GM18502 (cell line): ENCODE measurements around the gene STKLD1.

Experiments used
- ATAC-seq: cut with Tn5 transposase; IDR thresholded peaks from one replicate; pipeline ENCODE4 v1.9.1; 2021; ENCODE audit warnings: mild to moderate bottlenecking; ENCODE audit not compliant: unreplicated experiment, poor library complexity

The STKLD1 gene

DNA sequence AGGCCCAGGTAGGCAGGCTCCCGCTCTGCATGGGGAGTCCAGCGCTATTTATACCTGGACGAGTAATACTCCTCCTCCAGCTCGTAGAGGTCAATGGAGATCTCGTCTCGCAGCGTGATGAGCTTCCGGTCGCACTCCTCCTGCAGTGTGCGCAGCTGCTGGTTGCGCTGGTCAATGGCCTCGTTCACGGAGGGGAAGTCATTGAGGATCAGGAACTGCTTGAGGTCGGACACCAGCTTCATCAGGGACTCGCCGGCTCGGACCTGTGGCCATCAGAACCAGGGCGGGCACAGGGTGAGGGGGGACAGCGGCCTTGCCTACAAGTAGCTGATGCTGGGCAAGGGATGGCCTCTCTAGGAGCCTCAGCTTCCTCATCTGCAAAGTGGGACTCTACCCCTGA lies 32.1 kb upstream of the STKLD1 start:
- ATAC-seq = no peak

DNA sequence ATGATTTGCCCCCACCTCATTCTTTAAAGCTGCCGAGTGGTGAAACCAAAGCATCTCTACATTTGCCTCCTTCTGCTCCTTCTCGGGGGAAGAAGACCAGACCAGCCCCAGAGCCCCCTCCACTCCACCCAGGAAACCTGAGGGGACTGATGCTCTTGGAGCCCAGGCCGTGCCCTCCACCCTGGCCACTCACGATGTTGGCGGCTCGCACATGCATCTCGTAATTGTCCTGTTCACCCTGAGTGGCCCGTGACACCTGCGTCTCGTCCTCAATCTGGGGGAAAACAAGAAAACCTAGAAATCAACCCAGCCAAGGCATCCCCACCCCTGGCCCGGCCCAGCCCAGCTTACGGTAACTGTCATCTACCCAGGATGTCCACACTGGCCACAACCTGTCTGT lies 31.2 kb upstream of the STKLD1 start:
- no peak for ATAC-seq

DNA sequence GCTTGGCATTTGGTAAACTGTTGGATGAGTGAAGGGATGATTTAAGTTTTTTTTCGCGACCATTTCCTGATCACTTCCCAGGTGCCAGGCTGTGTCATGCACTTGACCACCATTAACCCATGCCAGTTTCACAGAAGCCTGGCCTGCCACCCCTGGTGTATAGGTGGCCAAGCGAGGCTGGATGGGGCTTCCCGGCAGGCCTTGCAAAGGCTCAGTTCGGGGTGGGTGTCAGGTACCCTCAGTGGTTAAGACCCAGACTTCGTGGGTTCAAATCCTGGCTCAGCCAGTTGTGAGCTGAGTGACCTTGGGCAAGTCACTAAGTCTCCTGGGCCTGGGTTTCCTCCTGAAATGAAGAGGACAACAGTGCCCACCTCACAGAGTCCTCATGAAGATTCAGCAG lies 30.6 kb upstream of the STKLD1 start:
- ATAC-seq = no peak

DNA sequence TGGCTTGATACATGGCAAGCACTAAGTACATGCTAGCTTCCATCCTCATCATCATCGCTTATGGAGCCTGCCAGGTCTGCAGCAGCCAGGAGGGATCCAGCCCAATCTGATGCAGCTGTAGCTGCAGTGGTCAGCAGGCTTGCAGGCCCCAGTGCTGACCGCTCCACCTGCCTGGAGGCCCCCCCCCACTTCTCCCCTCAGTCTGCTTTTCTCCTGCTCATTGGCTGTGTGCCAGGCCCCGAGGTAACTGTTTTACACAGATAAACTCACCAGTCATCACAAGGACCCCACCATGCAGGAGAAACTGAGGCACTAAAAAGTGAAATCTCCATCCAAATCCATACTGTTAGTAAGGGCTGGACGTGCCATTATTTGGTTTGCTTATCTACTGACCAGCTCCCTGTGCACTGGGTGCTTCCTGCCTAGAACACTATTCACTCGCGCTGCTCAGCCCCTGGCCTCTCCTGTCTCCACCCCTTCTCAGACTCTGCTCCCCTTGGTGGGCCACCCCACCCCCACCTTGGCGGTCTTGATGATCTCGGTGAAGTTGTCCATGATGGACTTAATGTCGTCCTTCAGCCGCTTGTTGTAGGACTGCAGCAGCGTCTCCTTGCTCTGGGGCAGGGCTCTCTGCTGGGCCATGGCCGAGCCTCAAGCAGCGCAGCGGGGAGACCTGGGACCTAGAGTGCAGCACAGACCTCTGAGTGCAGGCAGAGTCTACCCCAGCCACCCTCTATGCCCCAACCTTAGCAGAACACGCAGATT lies 30.0 kb upstream of the STKLD1 start:
- ATAC-seq = no peak

DNA sequence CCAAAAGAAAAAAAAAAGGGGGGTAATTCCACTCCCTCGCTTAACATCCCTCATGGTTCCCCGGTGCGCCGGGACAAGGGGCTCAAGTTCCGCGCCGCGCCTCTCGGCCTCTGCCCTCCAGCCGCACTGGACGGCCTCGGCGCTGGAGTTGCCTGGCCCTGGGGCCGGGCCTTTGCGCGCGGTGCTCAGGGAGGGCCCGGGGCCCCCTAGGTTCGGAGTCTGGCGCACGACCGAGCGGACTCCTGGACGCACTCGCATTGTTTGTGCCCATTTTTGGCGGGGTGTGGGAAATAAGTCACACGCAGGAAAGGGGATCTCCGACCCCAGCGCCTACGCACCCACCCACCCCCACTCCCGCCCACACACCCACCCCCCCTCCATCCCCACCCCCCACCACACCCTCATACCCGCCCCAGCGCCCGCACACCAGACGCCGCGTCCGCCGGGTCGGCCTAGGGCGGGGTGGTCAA lies 28.6 kb upstream of the STKLD1 start:
- peak; percentile 39 for ATAC-seq

DNA sequence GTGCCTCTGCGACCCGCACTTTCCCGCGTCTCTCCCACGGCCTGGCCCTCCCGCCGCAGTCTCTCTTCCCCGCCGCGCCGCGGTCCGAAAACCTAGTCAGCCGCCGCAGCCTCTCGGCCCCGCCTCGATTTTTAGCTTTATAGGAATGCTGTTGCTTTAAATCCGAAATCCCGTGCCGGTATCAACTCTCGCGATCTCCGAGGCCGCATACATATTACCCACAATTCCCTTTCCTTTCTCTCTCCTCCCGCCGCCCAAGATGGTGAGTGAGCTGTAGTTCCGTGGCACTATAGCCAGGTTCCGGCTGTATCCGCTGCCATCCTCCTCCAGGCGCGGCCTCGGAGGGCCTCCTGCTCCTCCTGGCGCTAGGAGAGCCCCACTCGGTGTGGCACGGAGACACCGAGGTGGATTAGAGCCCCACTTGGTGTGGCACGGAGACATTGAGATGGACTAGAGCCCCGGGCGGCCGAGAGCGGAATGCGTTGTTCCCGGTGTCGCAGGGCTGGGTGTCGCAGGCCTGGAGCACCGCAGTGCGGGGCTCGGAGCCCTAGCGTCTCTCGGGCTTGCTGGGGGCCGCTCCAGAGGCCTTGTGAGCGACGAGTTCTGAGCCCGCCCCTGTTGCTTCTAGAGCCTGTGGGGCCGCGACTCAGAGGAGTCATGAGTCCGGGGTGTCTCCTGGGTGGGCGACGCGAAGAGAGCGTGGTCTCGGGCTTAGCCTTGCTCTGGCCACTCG lies 28.0 kb upstream of the STKLD1 start, which contains the start of the genes MED22 and RPL7A:
MED22 (minus strand) TSS at position 147 of the 733 bp plus-strand sequence. CDS start 1,469 bp downstream, outside the sequence.
RPL7A (plus strand) TSS at position 234 of the 733 bp plus-strand sequence; CDS start at position 260, 26 bp downstream.
- peak; percentile 73 for ATAC-seq

DNA sequence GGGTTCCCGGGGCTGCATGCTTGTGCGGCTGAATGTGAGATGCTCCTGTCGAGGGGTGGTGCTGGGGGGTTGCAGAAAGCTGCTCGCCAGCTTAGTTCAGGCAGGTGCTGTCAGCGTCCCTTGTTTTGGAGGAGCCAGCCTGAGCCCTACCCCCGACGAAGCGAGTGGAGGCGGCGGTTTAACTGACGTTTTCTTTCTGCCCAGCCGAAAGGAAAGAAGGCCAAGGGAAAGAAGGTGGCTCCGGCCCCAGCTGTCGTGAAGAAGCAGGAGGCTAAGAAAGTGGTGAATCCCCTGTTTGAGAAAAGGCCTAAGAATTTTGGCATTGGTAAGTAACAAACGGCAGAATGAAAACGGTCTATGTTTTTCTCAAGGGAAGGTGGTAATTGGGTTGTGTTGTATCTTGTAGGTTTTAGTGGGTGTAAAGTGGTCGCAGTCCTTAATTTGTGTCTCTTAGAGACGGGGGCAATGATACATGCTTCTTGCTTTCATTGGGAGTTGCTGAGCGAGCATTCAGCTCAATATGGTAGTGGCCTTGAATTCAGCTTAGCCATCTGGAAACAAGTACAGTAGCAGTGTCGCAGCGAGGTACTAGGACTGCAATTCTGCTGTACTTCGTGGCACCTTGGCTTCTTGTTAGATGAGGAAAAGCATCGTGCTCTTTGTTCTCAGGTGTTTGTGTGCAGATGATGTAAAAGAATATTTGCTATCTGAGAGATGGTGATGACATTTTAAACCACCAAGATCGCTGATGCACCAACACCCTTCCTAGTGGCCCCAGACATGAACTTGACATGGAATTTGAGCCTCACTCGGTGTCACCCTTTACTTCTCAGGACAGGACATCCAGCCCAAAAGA lies 27.2 kb upstream of the STKLD1 start:
- no peak for ATAC-seq

DNA sequence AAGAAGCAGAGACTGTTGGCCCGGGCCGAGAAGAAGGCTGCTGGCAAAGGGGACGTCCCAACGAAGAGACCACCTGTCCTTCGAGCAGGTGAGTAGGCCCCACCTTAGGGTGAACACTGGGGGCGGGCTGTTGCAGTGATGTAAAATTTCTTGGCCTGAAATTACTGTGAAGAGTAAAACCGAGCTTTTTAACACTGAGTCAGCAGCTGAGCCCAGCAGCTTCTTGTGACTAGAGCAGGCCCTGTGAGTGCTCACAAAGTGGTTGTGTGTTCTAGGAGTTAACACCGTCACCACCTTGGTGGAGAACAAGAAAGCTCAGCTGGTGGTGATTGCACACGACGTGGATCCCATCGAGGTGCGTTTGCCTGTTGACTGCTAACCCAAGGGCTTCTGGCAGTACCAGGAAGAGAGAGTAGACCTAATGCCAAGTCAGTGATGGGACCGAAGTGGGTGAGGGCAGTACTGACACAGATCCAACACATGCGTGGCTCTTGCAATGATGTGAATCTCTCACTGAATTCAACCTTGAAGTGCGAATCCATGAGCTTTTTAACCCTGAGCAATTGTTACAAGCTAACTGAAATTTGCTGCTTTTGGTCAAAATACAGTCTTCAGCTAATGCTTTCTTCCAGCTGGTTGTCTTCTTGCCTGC lies 26.1 kb upstream of the STKLD1 start:
- no peak for ATAC-seq

DNA sequence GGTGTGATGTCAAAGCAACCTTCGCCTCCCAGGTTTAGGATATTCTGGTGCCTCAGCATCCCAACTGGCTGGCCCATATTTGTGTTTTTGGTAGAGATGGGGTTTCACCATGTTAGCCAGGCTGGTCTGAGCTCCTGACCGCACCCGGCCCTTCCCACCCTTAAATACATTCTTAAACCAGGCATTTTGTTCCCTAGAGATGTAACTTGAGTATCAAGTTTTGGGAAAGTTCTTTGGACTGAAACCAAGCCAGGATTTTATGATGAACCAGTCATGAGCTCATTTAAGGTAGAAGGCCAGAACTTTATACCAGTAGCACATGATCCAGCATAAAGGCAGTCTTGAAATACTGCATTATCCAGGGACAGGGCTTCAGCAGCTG lies 24.6 kb upstream of the STKLD1 start:
- no peak for ATAC-seq

DNA sequence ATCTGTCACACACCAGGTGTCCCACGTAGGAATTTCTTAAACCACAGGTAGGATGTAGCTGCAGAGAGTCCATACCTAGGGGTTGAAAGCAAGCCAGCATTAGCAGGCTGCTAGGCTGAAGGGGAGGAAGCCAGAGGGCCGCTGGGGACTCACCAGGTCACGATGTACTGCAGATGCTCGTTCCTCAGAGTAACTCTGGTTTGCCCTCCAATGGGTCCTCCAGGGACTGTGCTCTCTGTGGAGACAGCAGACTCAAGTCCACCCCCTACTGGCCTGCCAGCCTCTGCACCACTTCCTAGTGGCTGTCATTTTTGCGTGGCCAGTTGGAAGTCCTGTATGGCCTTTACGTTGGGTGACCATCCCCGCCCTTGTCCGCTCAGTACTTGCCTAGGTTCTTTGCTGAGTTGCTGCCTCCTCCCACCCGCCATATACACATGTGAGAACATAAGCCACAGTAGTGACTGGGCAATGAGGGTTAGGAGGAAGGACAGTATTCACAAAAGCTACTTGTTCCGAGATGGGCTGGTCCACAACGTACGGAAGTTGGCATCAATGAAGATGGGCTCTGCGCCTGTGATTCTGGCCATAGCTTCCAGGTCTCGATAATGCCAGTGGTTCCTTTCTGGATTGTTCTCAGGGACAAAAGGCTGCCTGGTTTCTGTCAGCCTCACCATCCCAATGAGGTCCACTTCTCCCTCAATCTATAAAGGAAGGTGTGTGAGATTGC lies 24.1 kb upstream of the STKLD1 start:
- no peak for ATAC-seq

DNA sequence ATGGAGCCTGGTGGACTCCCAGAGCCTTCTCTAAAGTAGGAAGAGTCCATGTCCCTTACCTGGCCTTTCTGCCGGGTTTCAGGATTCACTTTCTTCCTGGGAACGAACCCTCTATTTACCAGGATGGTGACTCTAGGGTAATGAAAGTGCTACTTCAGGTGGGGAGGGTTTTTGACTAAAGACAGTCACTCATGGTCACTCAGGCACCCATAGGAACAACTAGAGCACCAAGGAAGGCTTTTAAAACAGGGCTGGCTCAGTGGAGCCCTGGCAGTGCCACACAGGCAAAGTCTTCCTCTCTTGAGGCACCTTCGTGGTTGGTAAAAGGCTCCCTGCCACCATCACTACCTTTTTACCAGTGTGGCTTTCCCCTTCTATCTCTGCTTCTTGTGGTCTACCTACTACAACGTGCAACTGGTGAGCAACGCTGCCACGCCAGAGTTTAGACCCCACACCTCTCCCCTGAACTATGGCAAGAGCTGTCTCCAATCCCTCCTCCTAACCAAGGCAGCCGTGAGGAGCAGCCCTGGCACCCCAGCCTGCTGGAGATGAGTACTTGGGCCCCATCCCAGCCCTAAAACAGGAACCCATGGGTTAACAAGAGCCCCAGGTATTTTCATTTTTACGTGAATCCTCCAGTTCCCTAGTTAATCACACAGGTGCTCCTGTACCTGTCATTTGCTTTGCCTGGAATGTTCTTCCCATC lies 23.4 kb upstream of the STKLD1 start:
- no peak for ATAC-seq

DNA sequence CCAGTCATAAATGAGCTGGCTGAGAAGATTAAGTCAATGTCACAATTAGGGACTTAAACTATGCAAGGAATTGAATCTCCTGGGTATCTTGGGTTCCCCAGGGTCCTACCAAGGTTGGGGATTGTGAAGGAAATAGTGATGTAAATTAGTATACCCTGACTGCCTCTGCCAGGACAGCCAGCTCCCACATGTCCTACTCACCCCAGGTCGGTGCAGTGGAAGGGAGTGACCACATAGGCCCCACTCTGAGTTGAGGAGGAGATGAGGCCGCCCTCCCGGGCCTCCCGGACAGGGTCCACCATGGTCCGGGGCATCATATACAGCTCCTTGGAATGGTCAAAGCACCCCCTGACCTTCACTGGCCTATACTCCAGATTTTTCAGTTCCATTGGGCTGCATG lies 22.6 kb upstream of the STKLD1 start:
- ATAC-seq = no peak

DNA sequence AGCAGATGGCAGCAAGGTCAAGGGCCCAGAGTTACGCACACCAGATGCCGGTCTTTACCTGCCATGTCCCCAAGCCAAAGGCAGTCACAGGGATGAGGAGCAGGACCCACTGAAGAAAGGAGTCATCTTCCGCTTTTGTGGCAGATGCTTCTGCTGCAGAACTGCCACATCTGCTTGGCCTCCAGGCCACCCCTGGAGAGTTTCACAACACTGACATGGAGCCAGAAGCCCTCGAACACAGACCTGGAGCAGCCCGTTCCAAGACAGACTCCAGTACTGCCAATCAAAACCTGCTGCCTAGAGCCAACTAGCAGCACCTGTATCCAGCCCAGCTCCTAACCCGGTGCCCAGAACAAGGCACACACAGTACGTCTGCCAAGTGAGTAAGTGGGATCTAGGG lies 21.4 kb upstream of the STKLD1 start:
- ATAC-seq = no peak

DNA sequence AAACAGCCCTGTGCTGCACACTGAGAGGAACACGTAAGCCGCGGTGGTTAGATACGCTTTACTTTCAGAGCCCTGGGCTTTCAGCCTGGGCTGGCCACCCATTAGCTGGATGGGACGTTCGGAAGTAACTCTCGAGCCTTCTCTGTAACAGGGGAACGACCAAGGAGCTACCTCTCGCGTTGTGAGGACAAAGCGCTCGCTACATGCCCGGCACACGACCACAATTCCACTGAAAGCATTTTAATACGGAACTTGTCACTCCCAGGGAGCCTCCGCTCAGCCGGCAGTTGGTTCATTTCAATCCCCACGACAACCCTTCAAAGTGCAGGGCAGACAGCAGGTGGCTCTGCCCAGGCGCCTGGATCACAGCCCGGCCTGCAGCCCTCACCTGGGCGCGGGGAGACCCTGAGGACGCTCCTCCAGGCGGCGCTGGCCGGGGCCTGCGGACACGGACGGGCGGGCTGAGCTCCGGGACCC lies 20.2 kb upstream of the STKLD1 start:
- ATAC-seq = peak; percentile 36

DNA sequence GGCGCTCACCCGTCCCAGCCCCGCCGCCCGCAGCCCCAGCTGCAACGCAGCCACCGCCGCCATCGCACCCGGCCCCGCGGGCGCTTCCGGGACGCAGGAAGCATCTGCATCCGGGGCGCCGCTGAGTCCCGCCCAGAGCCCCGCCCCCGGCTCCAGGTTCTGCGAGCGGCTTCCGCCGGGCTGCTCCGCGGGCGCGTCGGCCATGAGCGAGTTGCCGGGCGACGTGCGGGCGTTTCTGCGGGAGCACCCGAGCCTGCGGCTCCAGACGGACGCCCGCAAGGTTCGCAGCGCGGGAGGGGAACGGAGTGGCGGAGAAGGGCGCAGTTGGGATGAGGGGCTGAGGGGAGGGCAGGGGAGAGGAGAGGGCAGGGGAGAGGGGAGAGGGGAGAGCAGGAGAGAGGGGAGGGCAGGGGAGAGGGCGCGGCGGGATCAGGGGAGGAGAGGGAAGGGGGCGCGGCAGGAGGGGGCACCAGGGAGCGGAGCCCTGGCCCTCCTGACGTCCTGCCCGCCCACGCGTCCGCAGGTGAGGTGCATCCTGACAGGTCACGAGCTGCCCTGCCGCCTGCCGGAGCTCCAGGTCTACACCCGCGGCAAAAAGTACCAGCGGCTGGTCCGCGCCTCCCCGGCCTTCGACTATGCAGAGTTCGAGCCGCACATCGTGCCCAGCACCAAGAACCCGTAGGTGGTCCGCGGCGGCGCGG lies 19.6 kb upstream of the STKLD1 start, which contains the start of the genes SURF1 and SURF2:
SURF1 (minus strand) TSS at position 97 of the 701 bp plus-strand sequence; CDS start at position 63, 34 bp downstream.
SURF2 (plus strand) TSS at position 160 of the 701 bp plus-strand sequence; CDS start at position 203, 43 bp downstream.
- peak; percentile 61 for ATAC-seq

DNA sequence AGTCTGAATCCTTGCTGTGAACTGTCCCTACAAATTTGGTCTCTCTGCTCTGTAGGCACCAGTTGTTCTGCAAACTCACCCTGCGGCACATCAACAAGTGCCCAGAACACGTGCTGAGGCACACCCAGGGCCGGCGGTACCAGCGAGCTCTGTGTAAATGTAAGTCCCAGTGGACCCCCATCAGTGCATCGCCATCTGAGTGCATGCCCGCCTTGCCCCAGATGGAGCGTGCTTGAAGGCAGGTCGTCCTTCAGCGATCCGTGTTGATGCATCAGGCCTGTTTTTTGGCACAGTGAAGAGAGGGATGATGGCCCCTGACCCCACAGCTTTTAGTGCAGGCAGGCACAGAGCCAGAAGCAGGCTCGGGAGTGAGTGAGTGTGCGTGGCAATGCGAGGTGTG lies 18.5 kb upstream of the STKLD1 start:
- ATAC-seq = no peak

DNA sequence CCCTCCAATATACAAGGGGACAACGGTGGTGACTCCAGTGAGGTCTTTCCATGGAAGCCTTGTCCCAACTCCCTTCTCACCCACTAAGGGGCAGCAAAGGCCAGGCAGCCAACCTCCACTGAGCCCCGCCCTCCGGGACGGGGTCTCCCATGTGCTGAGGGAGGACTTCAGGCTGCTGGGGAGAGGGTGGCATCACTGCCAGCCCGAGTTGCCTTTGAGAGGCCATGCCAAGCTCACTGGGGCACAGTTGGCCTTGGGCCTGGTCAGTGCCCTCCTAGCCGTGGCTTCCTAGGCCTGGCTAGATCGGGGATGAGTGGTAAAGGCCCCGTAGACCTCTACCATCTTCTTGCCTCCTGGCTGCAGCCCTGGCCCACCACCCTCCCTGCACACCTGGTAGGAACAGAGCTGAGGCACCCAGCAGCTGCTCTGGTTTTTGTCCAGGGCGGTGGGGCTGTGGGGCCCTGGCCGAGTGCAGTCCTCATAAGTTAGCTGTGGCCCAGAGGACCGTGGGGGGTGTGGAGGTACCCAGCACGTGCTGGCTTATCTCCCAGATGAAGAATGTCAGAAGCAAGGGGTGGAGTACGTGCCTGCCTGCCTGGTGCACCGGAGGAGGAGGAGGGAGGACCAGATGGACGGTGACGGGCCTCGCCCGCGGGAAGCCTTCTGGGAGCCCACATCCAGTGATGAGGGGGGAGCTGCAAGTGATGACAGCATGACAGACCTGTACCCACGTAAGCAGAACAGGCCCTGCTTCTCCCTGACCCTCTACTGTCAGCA lies 16.6 kb upstream of the STKLD1 start:
- no peak for ATAC-seq
